ENCODE data around the gene NSDHL. TPM values are rescaled to one million over a fixed set of nuclear protein-coding genes. Genes with fewer than 3 reads are reported as not detected.

NSDHL gene
- total and polyA plus RNA-seq, 2 of the 13 experiments (the other 11 are each of a cell fraction or from before 2014, with no cell fraction given): 26.2 to 49.3 TPM

GRCh38 chrX:152869972-152870371, 39.1 kb downstream of the NSDHL start (continued):
- TF ChIP-seq NFYB (CRISPR knock-in tag; IDR thresholded peaks at IDR 0.05): no peak

- H3K79me2 ChIP-seq (ENCODE audit: insufficient read depth, low read length): no peaks in the 10 kb centered on the region
- H3K27me3 ChIP-seq (ENCODE audit: control insufficient read depth in 1 of 2, insufficient read depth in 2 of 2, low read length in 2 of 2): no peaks in the 10 kb centered on the region
- FAIRE-seq (no peak), DNase-seq (ENCODE audit: low spot score) (no peak), ATAC-seq (no peak)
- ChIA-PET POLR2A (no interaction called here), CTCF (ENCODE audit: low intra/inter-chr PET ratio, low total read pairs) (no interaction called here)
- no TSS peak for BruUV-seq (replicated peaks)
- no peak overlapping the region for H3K4me2 ChIP-seq (ENCODE audit: low read depth, low read length)
- peaks cover 4 to 27% of the 10 kb centered on the region in 2 experiments; a peak in 4 of 5 replicates for H3K36me3 ChIP-seq (replicated peaks in 1 of 2; ENCODE audit: control insufficient read depth in 1 of 2, insufficient read depth in 2 of 2, low read length in 2 of 2)
- TF ChIP-seq PLSCR1 (CRISPR knock-in tag; IDR thresholded peaks at IDR 0.05; ENCODE audit: borderline replicate concordance) (no peak), ZNF263 (CRISPR knock-in tag; IDR thresholded peaks at IDR 0.05) (no peak), ZNF580 (CRISPR knock-in tag; IDR thresholded peaks at IDR 0.05; ENCODE audit: borderline replicate concordance, low read depth) (no peak), ZNF709 (CRISPR knock-in tag; IDR thresholded peaks at IDR 0.05) (no peak), PBX3 (CRISPR knock-in tag; IDR thresholded peaks at IDR 0.05; ENCODE audit: borderline replicate concordance) (no peak), ZNF674 (CRISPR knock-in tag; IDR thresholded peaks at IDR 0.05; ENCODE audit: low read depth) (no peak), ZBTB25 (CRISPR knock-in tag; IDR thresholded peaks at IDR 0.05) (no peak), KDM5A (IDR thresholded peaks at IDR 0.05; ENCODE audit: borderline replicate concordance, low read length) (no peak), RELA (CRISPR knock-in tag; IDR thresholded peaks at IDR 0.05) (no peak), ADNP (CRISPR knock-in tag; IDR thresholded peaks at IDR 0.05) (no peak), MEIS1 (CRISPR knock-in tag; IDR thresholded peaks at IDR 0.05; ENCODE audit: borderline replicate concordance) (no peak), AKNA (CRISPR knock-in tag; IDR thresholded peaks at IDR 0.05; ENCODE audit: borderline replicate concordance) (no peak), BRD4 (CRISPR knock-in tag; IDR thresholded peaks at IDR 0.05) (no peak), ZFP90 (CRISPR knock-in tag; IDR thresholded peaks at IDR 0.05; ENCODE audit: borderline replicate concordance) (no peak)
- H3K27ac ChIP-seq (ENCODE audit: extremely low read length, insufficient read depth, low read length): no peak overlapping the region
- H3K4me3 ChIP-seq (replicated peaks in 1 of 3; ENCODE audit: insufficient read depth in 1 of 3, low read depth in 2 of 3, low read length in 3 of 3): no peak overlapping the region
- in situ Hi-C loops (cut with HindIII; ENCODE audit: extremely low pct_ligation_motif_present, low pct_unique_long_range_greater_than_20kb) (no loop called here), intact Hi-C loops (cut with micrococcal nuclease; ENCODE audit: unreplicated experiment) (no loop called here)
- no peaks in the 10 kb centered on the region for H4K20me1 ChIP-seq (ENCODE audit: insufficient read depth, low read length)
- 100% methylated on average over 4 of the region's 9 CpGs for WGBS (ENCODE audit: low lambda C conversion rate)
- no peaks in the 10 kb centered on the region for H3K4me1 ChIP-seq (ENCODE audit: insufficient read depth, low read length)
- no peak overlapping the region for H3K9ac ChIP-seq (ENCODE audit: insufficient read depth, low read depth, low read length)
- no peaks in the 10 kb centered on the region for H3K9me3 ChIP-seq (ENCODE audit: low read length)
- H2AFZ ChIP-seq (ENCODE audit: low read length): no peak overlapping the region
Observed at GRCh38 chrX:152871260-152871659, 40.4 kb downstream of the NSDHL start.

All from HepG2 (cell line).